Stimulated activated effector memory CD8-positive, alpha-beta T cell treated with anti-CD3 and anti-CD28 coated beads, Interleukin-12 subunit alpha, Interleukin-12 subunit beta, amount 100 ng/mL, for 72 hours (primary cell): ENCODE data around the gene GPC3.
"Not testable (repeated sequence)": the region's sequence is repeated elsewhere in the genome, so short reads cannot be mapped to it uniquely, and the experiment has no call there.

Experiments used
- ATAC-seq: fragments of 150-1000 bp; cut with Tn5 transposase; 2 replicates; pipeline ENCODE4 v1.10.0; 2021
- DNase-seq, 2 donors: peaks; one replicate each; pipeline ENCODE4 v3.0.0; 2021 to 2022; ENCODE audit warnings: low spot score in 2 of 2
- H3K27ac Mint-ChIP-seq: one replicate; pipeline ENCODE4 v1.8.0; 2022; ENCODE audit warnings: mild to moderate bottlenecking, mixed read lengths
- H3K36me3 Mint-ChIP-seq: one replicate; pipeline ENCODE4 v1.8.0; 2022; ENCODE audit warnings: mild to moderate bottlenecking, mixed read lengths
- H3K4me1 Mint-ChIP-seq: one replicate; pipeline ENCODE4 v1.8.0; 2022; ENCODE audit warnings: mixed read lengths
- H3K4me3 Mint-ChIP-seq: one replicate; pipeline ENCODE4 v1.8.0; 2022; ENCODE audit warnings: mild to moderate bottlenecking, mixed read lengths
- H3K9me3 Mint-ChIP-seq: one replicate; pipeline ENCODE4 v1.8.0; 2022; ENCODE audit warnings: mixed read lengths

Gene GPC3

GRCh38 chrX:133786382-133786781 is 199.0 kb downstream of the GPC3 start:
- Mint-ChIP-seq H3K9me3 (no peaks in the 10 kb centered on the region), H3K4me1 (no peaks in the 10 kb centered on the region), H3K4me3 (no peak overlapping the region), H3K36me3 (no peaks in the 10 kb centered on the region), H3K27ac (no peak overlapping the region)
- DNase-seq (no peak), ATAC-seq (no peak)

GRCh38 chrX:133783274-133783673 is 202.1 kb downstream of the GPC3 start:
- Mint-ChIP-seq H3K4me1 (no peaks in the 10 kb centered on the region), H3K9me3 (no peaks in the 10 kb centered on the region), H3K36me3 (no peaks in the 10 kb centered on the region), H3K4me3 (no peak overlapping the region), H3K27ac (no peak overlapping the region)
- ATAC-seq = no peak
- no peak for DNase-seq

- no peaks in the 10 kb centered on the region for H3K36me3 Mint-ChIP-seq
Observed at GRCh38 chrX:133781174-133781573, 204.2 kb downstream of the GPC3 start.

GRCh38 chrX:133776072-133776471 is 209.3 kb downstream of the GPC3 start:
- ATAC-seq (no peak), DNase-seq (peak in 1 of 2 donors; percentile 47)
- no peak overlapping the region for H3K27ac Mint-ChIP-seq
- H3K4me3 Mint-ChIP-seq = no peak overlapping the region
- no peaks in the 10 kb centered on the region for H3K36me3 Mint-ChIP-seq
- H3K4me1 Mint-ChIP-seq = no peaks in the 10 kb centered on the region
- H3K9me3 Mint-ChIP-seq = no peaks in the 10 kb centered on the region

More at GRCh38 chrX:133781174-133781573, 204.2 kb downstream of the GPC3 start:
- H3K9me3 Mint-ChIP-seq = no peaks in the 10 kb centered on the region
- H3K4me3 Mint-ChIP-seq = no peak overlapping the region
- no peaks in the 10 kb centered on the region for H3K4me1 Mint-ChIP-seq
- DNase-seq = no peak
- H3K27ac Mint-ChIP-seq = no peak overlapping the region
- ATAC-seq = no peak

DNA sequence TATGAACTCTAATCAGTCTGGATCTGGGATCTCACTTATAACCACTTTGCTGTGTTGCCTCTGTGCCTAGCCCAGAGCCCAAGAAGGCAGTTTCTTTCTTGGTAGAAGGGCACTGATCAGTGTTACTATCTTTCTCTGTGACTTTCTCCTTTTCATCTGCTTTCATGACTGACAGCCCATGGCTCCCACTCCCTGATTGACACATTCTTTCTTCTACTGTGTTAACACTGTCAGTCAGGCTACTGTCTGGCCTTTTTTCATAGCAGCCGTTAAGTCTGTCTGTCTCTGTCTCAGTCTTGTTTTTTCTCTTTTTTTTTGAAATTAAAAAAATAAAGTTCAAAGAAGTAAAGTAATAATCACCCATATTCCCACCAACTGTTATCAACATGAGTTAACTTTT is 210.6 kb downstream of the GPC3 start:
- DNase-seq (no peak), ATAC-seq (no peak)
- H3K4me3 Mint-ChIP-seq = no peak overlapping the region
- no peaks in the 10 kb centered on the region for H3K9me3 Mint-ChIP-seq
- H3K27ac Mint-ChIP-seq = no peak overlapping the region
- no peaks in the 10 kb centered on the region for H3K4me1 Mint-ChIP-seq
- H3K36me3 Mint-ChIP-seq = no peaks in the 10 kb centered on the region

- Mint-ChIP-seq H3K9me3 (no peaks in the 10 kb centered on the region), H3K27ac (no peak overlapping the region), H3K4me3 (no peak overlapping the region), H3K36me3 (no peaks in the 10 kb centered on the region), H3K4me1 (no peaks in the 10 kb centered on the region)
- ATAC-seq (no peak), DNase-seq (no peak)
Observed at GRCh38 chrX:133771086-133771646, 214.2 kb downstream of the GPC3 start.

DNA sequence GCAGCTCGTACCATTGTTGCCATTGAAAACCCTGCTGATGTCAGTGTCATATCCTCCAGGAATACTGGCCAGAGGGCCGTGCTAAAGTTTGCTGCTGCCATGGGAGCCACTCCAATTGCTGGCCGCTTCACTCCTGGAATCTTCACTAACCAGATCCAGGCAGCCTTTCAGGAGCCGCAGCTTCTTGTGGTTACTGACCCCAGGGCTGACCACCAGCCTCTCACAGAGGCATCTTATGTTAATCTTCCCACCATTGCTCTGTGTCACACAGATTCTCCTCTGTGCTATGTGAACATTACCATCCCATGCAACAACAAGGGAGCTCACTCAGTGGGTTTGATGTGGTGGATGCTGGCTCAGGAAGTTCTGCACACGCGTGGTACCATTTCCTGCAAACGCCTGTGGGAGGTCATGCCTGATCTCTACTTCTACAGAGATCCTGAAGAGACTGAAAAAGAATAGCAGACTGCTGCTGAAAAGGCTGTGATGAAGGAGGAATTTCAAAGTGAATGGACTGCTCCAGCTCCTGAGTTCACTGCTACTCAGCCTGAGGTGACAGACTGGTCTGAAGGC is 222.3 kb downstream of the GPC3 start:
- DNase-seq, H3K9me3 Mint-ChIP-seq, H3K4me1 Mint-ChIP-seq, ATAC-seq, H3K27ac Mint-ChIP-seq, H3K4me3 Mint-ChIP-seq, H3K36me3 Mint-ChIP-seq: not testable (repeated sequence)

GRCh38 chrX:133754657-133755056 is 230.7 kb downstream of the GPC3 start:
- H3K4me1 Mint-ChIP-seq = no peaks in the 10 kb centered on the region
- no peaks in the 10 kb centered on the region for H3K36me3 Mint-ChIP-seq
- no peak for ATAC-seq
- H3K4me3 Mint-ChIP-seq = no peak overlapping the region
- H3K27ac Mint-ChIP-seq = no peak overlapping the region
- DNase-seq = no peak
- no peaks in the 10 kb centered on the region for H3K9me3 Mint-ChIP-seq

- H3K4me1 Mint-ChIP-seq = no peaks in the 10 kb centered on the region
- no peaks in the 10 kb centered on the region for H3K9me3 Mint-ChIP-seq
- H3K27ac Mint-ChIP-seq = no peak overlapping the region
- no peak for ATAC-seq
- no peak overlapping the region for H3K4me3 Mint-ChIP-seq
- no peaks in the 10 kb centered on the region for H3K36me3 Mint-ChIP-seq
- no peak for DNase-seq
Observed at GRCh38 chrX:133749951-133750350, 235.4 kb downstream of the GPC3 start.

DNA sequence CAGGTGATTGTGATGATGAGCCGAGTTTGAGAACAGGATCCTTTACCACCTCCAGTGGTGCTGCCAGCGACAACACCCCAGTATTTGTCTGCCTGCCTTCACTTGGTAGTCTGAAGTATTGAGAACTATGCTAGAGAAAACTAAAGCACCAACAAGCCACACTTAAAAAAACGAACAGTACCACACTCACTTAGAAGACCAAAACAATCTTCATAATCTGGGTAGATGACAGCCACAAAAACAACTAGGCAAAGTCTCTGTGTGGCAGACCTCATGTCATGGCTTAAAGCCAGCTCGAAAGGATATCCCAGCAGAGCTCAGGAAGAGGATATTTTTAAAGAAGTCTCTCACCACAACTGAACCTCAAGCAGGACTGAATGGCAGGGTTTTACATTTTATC is 236.0 kb downstream of the GPC3 start:
- ATAC-seq = no peak
- no peak for DNase-seq
- Mint-ChIP-seq H3K27ac (no peak overlapping the region), H3K4me1 (no peaks in the 10 kb centered on the region), H3K9me3 (no peaks in the 10 kb centered on the region), H3K36me3 (no peaks in the 10 kb centered on the region), H3K4me3 (no peak overlapping the region)

DNA sequence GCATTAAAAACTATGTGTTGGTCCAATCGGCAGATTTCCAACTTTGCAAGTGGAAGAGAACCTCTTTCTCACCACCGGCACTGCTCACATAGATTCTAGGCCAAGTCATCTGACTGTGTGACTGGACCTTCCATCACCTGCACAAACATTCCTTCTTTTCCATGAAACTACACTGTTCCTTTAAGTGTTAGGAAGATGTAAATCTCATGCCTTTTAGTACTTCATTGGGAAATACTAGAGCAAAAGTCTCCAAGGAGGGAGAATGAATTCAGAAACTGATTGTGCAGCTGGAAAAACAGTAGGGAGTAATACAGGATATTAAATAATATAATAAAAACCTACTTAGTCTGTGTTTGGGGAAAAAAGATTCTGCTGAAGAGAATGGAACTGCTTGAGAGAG is 238.2 kb downstream of the GPC3 start:
- ATAC-seq (no peak), DNase-seq (no peak)
- H3K27ac Mint-ChIP-seq = no peak overlapping the region
- H3K4me1 Mint-ChIP-seq = no peaks in the 10 kb centered on the region
- H3K4me3 Mint-ChIP-seq = no peak overlapping the region
- no peaks in the 10 kb centered on the region for H3K9me3 Mint-ChIP-seq
- no peaks in the 10 kb centered on the region for H3K36me3 Mint-ChIP-seq

- Mint-ChIP-seq H3K4me3 (no peak overlapping the region), H3K36me3 (no peaks in the 10 kb centered on the region), H3K4me1 (no peaks in the 10 kb centered on the region), H3K9me3 (no peaks in the 10 kb centered on the region), H3K27ac (no peak overlapping the region)
- ATAC-seq = no peak
- DNase-seq = no peak
Observed at GRCh38 chrX:133746593-133746992, 238.8 kb downstream of the GPC3 start.

- H3K9me3 Mint-ChIP-seq = no peaks in the 10 kb centered on the region
- H3K4me3 Mint-ChIP-seq = no peak overlapping the region
- H3K36me3 Mint-ChIP-seq = no peaks in the 10 kb centered on the region
- DNase-seq (no peak), ATAC-seq (no peak)
- no peak overlapping the region for H3K27ac Mint-ChIP-seq
- H3K4me1 Mint-ChIP-seq = no peaks in the 10 kb centered on the region
Observed at GRCh38 chrX:133745349-133745748, 240.0 kb downstream of the GPC3 start.

DNA sequence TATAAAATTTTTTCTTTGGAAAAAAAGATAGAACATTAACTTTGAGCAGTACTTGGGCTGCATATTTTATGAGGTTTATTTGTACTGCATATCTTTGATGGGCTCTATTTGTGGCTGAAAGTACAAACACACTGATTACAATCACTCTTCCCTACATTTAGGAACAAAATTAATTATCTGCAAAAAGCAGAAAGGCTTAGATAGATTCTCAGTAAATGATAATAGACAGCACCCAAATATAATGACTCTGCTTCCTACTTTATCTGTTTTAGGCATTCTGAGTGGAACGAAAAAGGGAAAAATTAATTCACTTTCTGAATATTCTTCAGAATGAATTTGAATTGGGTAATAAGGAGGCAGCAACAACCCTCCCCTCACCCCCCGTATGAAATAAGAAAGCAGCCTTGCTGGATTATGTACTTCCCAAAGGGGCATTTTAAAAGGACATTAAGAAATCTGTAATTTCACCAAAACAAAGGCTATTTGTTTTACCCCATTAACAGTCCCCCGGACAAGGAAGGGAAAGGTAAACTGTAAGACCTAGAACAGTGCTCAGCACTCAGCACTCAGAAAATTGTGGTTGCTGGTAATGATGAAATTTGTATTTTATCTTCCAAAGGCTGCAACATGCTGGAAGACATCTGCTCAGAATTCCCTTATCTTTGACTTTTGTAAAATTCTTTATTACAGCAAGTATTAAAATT is 242.6 kb downstream of the GPC3 start:
- Mint-ChIP-seq H3K27ac (no peak overlapping the region), H3K4me3 (no peak overlapping the region), H3K36me3 (no peaks in the 10 kb centered on the region), H3K4me1 (no peaks in the 10 kb centered on the region), H3K9me3 (no peaks in the 10 kb centered on the region)
- DNase-seq = no peak
- no peak for ATAC-seq

GRCh38 chrX:133741303-133741702 is 244.1 kb downstream of the GPC3 start:
- no peak for DNase-seq
- no peak for ATAC-seq
- H3K4me1 Mint-ChIP-seq = no peaks in the 10 kb centered on the region
- no peak overlapping the region for H3K27ac Mint-ChIP-seq
- no peaks in the 10 kb centered on the region for H3K9me3 Mint-ChIP-seq
- H3K4me3 Mint-ChIP-seq = no peak overlapping the region
- H3K36me3 Mint-ChIP-seq = no peaks in the 10 kb centered on the region

DNA sequence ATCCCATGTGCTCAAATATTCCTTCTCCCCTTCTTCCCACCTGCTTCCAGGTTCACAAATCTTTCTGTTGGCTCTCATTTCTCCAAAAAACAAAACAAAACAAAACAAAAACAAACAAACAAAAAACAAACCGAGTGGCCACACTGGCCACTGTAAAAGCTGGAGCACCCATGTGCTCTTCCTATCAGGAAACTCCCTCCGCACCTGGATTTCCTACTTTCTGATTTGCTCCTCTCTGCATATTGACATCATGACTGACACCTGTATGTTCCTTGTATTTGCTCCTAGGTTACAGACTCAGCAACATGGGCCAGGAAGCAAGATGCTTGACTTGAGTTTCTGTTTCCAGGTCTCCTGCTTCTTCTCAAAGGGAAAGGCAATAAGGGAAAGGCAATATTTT is 258.8 kb downstream of the GPC3 start:
- no peak overlapping the region for H3K4me3 Mint-ChIP-seq
- no peaks in the 10 kb centered on the region for H3K36me3 Mint-ChIP-seq
- ATAC-seq (no peak), DNase-seq (no peak)
- no peaks in the 10 kb centered on the region for H3K4me1 Mint-ChIP-seq
- H3K27ac Mint-ChIP-seq = no peak overlapping the region
- H3K9me3 Mint-ChIP-seq = no peaks in the 10 kb centered on the region
